Kidney capillary endothelial cell (primary cell): ENCODE results near the gene DLGAP4.

ENCODE experiments used
- DNase-seq: peaks from one replicate; pipeline ENCODE4 v3.0.0-alpha.2; 2018; ENCODE audit warnings: low spot score

The DLGAP4 gene

GRCh38 chr20:36565520-36565919 is 259.4 kb downstream of the DLGAP4 start:
- DNase-seq = no peak

GRCh38 chr20:36569847-36570429 is 263.8 kb downstream of the DLGAP4 start:
- no peak for DNase-seq

- no peak for DNase-seq
Measured at GRCh38 chr20:36571564-36572504, 265.7 kb downstream of the DLGAP4 start.

GRCh38 chr20:36572701-36573102 is 266.6 kb downstream of the DLGAP4 start:
- peak; percentile 24 for DNase-seq

GRCh38 chr20:36573103-36573797 is 267.1 kb downstream of the DLGAP4 start, which contains the start of gene TGIF2:
Gene TGIF2, plus strand, starts transcription at chr20:36573597. Its CDS starts 5,178 bp downstream, at chr20:36578775.
- peak; percentile 78 for DNase-seq

- no peak for DNase-seq
Measured at GRCh38 chr20:36573798-36574365, 267.7 kb downstream of the DLGAP4 start.

- peak; percentile 36 for DNase-seq
Measured at GRCh38 chr20:36574366-36575135, 268.4 kb downstream of the DLGAP4 start.

- DNase-seq = no peak
Measured at GRCh38 chr20:36576081-36576445, 269.9 kb downstream of the DLGAP4 start.
